GM06990 (cell line): ENCODE data around the gene LDB3.

Source experiments
- DNase-seq: peaks from one replicate; pipeline ENCODE4 v3.0.0-alpha.2; 2011; ENCODE audit not compliant: insufficient read length; ENCODE audit errors: extremely low read depth
- H3K27me3 ChIP-seq: replicated peaks from 2 replicates; pipeline ENCODE4 v1.6.0; 2011; ENCODE audit warnings: low read length; ENCODE audit not compliant: control insufficient read depth, insufficient read depth
- H3K36me3 ChIP-seq: 2 replicates; pipeline ENCODE4 v1.5.1; 2011; ENCODE audit warnings: low read length; ENCODE audit not compliant: control insufficient read depth, insufficient read depth
- H3K4me3 ChIP-seq: replicated peaks from 2 replicates; pipeline ENCODE4 v1.5.1; 2011; ENCODE audit warnings: low read depth, mild to moderate bottlenecking, control low read depth, low read length
- TF ChIP-seq, protein P1 (sequence below): IDR thresholded peaks from 2 replicates; pipeline ENCODE4 v1.5.1; 2011; ENCODE audit warnings: low read length, control low read depth, mild to moderate bottlenecking, inconsistent platforms; ENCODE audit not compliant: insufficient read depth, poor library complexity, severe bottlenecking

LDB3 gene

DNA sequence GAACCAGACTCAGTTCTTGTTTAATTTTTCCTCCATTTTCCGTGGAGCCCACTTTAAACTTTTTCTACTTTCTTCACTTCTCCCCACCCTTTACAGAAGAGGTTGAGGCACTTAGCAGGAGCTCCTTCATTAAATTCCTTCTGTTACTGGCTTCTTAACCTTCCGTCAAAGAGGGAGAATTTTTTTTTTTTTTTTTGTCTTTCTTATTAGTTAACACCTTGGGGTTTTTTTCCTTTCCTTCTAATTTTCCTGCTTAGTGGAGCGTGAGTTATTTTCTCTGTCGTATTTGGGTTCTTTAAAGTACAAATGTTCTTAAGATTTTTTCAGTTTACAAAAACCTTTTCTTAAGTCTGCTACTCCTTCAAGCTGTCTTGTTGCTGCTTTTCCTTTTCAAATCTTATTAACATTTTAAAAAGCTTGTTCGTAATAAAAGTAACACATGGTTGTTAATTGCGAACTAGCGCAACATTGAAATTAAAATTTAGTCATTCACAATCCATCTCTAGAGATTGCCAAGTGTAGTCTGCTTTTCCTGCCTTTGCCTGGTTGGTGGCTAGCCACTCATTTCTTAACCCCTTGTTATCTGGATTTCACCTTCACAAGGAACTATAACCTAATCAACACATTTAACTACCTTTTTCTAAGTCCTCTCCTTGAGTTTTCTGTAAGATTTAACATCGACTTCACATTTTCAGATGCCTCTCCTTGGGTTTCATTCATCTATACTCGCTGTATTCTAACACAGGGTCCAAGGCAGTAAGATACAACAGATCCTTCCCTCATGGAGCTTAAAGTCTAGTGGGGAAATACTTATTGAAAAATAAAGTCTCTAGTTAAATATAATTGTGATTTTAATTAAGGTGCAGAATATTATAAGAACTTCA is 90.1 kb downstream of the LDB3 start:
- no peak for DNase-seq
- no peaks in the 10 kb centered on the region for H3K36me3 ChIP-seq
- peak overlapping the region; percentile 81 for H3K4me3 ChIP-seq
- TF ChIP-seq, protein P1, sequence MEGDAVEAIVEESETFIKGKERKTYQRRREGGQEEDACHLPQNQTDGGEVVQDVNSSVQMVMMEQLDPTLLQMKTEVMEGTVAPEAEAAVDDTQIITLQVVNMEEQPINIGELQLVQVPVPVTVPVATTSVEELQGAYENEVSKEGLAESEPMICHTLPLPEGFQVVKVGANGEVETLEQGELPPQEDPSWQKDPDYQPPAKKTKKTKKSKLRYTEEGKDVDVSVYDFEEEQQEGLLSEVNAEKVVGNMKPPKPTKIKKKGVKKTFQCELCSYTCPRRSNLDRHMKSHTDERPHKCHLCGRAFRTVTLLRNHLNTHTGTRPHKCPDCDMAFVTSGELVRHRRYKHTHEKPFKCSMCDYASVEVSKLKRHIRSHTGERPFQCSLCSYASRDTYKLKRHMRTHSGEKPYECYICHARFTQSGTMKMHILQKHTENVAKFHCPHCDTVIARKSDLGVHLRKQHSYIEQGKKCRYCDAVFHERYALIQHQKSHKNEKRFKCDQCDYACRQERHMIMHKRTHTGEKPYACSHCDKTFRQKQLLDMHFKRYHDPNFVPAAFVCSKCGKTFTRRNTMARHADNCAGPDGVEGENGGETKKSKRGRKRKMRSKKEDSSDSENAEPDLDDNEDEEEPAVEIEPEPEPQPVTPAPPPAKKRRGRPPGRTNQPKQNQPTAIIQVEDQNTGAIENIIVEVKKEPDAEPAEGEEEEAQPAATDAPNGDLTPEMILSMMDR: no peak
- H3K27me3 ChIP-seq: no peaks in the 10 kb centered on the region

DNA sequence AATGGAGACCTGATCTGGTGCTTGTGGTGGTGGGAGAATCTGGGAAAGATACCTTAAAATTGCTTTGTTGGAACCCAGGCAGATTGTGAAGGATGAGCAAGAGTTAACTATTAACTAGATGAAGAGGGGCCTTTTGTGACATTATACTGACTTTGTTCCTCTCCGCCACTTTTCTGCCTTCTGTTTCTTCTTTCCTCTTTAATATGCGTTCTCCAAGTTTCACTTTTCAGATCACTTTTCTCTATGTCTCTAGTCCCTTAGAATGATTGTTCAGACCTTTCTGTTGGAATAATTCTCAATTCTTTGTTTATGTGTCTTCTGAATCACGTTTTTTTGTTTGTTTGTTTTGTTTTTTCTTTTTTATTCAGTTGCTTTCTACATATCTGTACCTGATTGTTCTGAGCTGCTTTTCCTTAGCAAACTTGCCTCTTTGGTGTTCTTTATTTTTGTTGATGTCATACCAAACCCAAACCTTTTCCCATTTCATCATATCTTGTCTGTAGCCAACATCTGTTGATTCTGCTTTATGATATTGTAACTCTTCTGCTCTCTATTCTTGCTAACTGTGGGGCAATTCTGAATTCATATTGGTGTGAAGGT is 90.9 kb downstream of the LDB3 start:
- Histone ChIP-seq H3K36me3 (no peaks in the 10 kb centered on the region), H3K27me3 (no peaks in the 10 kb centered on the region), H3K4me3 (no peak overlapping the region)
- DNase-seq: no peak
- TF ChIP-seq, protein P1: no peak

GRCh38 chr10:86763404-86763803 is 95.1 kb downstream of the LDB3 start:
- no peak overlapping the region for H3K4me3 ChIP-seq
- no peak for DNase-seq
- H3K36me3 ChIP-seq: no peaks in the 10 kb centered on the region
- no peaks in the 10 kb centered on the region for H3K27me3 ChIP-seq
- TF ChIP-seq, protein P1: no peak

DNA sequence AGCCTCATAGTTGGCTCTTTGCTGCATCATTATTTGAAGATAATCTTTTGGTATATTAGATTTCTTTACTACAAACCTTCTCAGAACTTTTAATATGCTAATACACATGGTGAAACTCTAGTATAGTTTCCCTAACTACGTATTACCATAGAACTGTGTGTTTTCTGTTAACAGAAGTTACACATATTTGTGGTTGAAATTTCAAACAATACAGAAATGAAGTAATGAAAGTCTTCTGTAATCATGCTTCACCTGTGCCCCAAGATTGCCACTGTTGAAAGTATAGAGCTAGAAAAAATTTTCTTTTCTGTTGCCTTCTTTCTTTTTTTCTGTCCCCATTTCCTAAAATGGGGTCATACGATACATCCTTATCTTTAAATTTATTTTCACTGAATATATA is 97.2 kb downstream of the LDB3 start:
- TF ChIP-seq, protein P1: no peak
- Histone ChIP-seq H3K4me3 (no peak overlapping the region), H3K36me3 (no peaks in the 10 kb centered on the region), H3K27me3 (no peaks in the 10 kb centered on the region)
- DNase-seq: no peak

- Histone ChIP-seq H3K4me3 (no peak overlapping the region), H3K27me3 (no peaks in the 10 kb centered on the region), H3K36me3 (no peaks in the 10 kb centered on the region)
- no peak for DNase-seq
- TF ChIP-seq, protein P1: no peak
Measured at GRCh38 chr10:86768412-86769062, 100.2 kb downstream of the LDB3 start.
